ENCODE data around the gene NHLH2.

NHLH2 gene

GRCh38 chr1:115796036-115796435 is 44.9 kb downstream of the NHLH2 start:
- no peak overlapping the region for H3K4ac ChIP-seq (ENCODE audit: low read depth, low read length)
- no CpG with 5 or more reads among the region's 6 CpGs for WGBS (ENCODE audit: extremely low coverage, insufficient coverage, low lambda C conversion rate)
- H4K8ac ChIP-seq (ENCODE audit: low read depth, low read length) = no peak overlapping the region
- no peaks in the 10 kb centered on the region for H3K79me2 ChIP-seq (ENCODE audit: control insufficient read depth, insufficient read depth, low read length)
- H3K27me3 ChIP-seq (ENCODE audit: insufficient read depth, low read length, poor library complexity) = no peaks in the 10 kb centered on the region
- no peak overlapping the region for H3K4me2 ChIP-seq (ENCODE audit: low read length)
- H2AK5ac ChIP-seq (ENCODE audit: low read length) = no peak overlapping the region
- H3K36me3 ChIP-seq (ENCODE audit: control insufficient read depth, insufficient read depth, low read length) = no peaks in the 10 kb centered on the region
- H4K5ac ChIP-seq (ENCODE audit: low read length) = no peak overlapping the region
- no peak overlapping the region for H3K56ac ChIP-seq (ENCODE audit: low read length)
- H3K18ac ChIP-seq (ENCODE audit: low read length) = no peak overlapping the region
- no peaks in the 10 kb centered on the region for H3K79me1 ChIP-seq (ENCODE audit: low read length)
- peaks cover 11% of the 10 kb centered on the region for H3K4me1 ChIP-seq (ENCODE audit: control insufficient read depth, low read depth, low read length)
- no peak overlapping the region for H2BK5ac ChIP-seq (ENCODE audit: low read length)
- no peak overlapping the region for H3K27ac ChIP-seq (ENCODE audit: low read depth, low read length)
- no peak for DNase-seq
- no peak overlapping the region for H3K9ac ChIP-seq (ENCODE audit: low read length)
- H2BK120ac ChIP-seq (ENCODE audit: low read depth, low read length) = no peak overlapping the region
- no peak overlapping the region for H2BK15ac ChIP-seq (replicated peaks; ENCODE audit: low read depth)
- no peak overlapping the region for H3K4me3 ChIP-seq (ENCODE audit: low read length)
- no peak overlapping the region for H3K23ac ChIP-seq (ENCODE audit: low read length)

GRCh38 chr1:115794976-115795639 is 45.8 kb downstream of the NHLH2 start:
- Histone ChIP-seq H2BK15ac (replicated peaks; ENCODE audit: low read depth) (no peak overlapping the region), H3K4me2 (ENCODE audit: low read length) (no peak overlapping the region), H3K23ac (ENCODE audit: low read length) (no peak overlapping the region), H3K79me2 (ENCODE audit: control insufficient read depth, insufficient read depth, low read length) (no peaks in the 10 kb centered on the region), H3K56ac (ENCODE audit: low read length) (no peak overlapping the region), H3K18ac (ENCODE audit: low read length) (peak overlapping the region; percentile 86), H3K27me3 (ENCODE audit: insufficient read depth, low read length, poor library complexity) (no peaks in the 10 kb centered on the region), H2BK120ac (ENCODE audit: low read depth, low read length) (no peak overlapping the region), H3K4me3 (ENCODE audit: low read length) (no peak overlapping the region), H3K4ac (ENCODE audit: low read depth, low read length) (peak overlapping the region; percentile 60), H4K8ac (ENCODE audit: low read depth, low read length) (no peak overlapping the region), H2AK5ac (ENCODE audit: low read length) (no peak overlapping the region), H3K9ac (ENCODE audit: low read length) (no peak overlapping the region), H4K5ac (ENCODE audit: low read length) (no peak overlapping the region), H3K36me3 (ENCODE audit: control insufficient read depth, insufficient read depth, low read length) (no peaks in the 10 kb centered on the region), H3K4me1 (ENCODE audit: control insufficient read depth, low read depth, low read length) (peaks cover 14% of the 10 kb centered on the region), H3K27ac (ENCODE audit: low read depth, low read length) (no peak overlapping the region), H2BK5ac (ENCODE audit: low read length) (no peak overlapping the region), H3K79me1 (ENCODE audit: low read length) (no peaks in the 10 kb centered on the region)
- WGBS (ENCODE audit: extremely low coverage, insufficient coverage, low lambda C conversion rate) = no CpG with 5 or more reads among the region's 4 CpGs
- DNase-seq = no peak

- Histone ChIP-seq H3K27ac (ENCODE audit: low read depth, low read length) (no peak overlapping the region), H4K5ac (ENCODE audit: low read length) (no peak overlapping the region), H3K9ac (ENCODE audit: low read length) (no peak overlapping the region), H3K4me3 (ENCODE audit: low read length) (no peak overlapping the region), H3K56ac (ENCODE audit: low read length) (peak overlapping the region; percentile 26), H3K36me3 (ENCODE audit: control insufficient read depth, insufficient read depth, low read length) (no peaks in the 10 kb centered on the region), H2BK15ac (replicated peaks; ENCODE audit: low read depth) (no peak overlapping the region), H3K4ac (ENCODE audit: low read depth, low read length) (no peak overlapping the region), H3K4me2 (ENCODE audit: low read length) (no peak overlapping the region), H2AK5ac (ENCODE audit: low read length) (no peak overlapping the region), H2BK120ac (ENCODE audit: low read depth, low read length) (no peak overlapping the region), H3K18ac (ENCODE audit: low read length) (no peak overlapping the region), H3K4me1 (ENCODE audit: control insufficient read depth, low read depth, low read length) (peaks cover 16% of the 10 kb centered on the region), H2BK5ac (ENCODE audit: low read length) (no peak overlapping the region), H3K79me2 (ENCODE audit: control insufficient read depth, insufficient read depth, low read length) (no peaks in the 10 kb centered on the region), H3K23ac (ENCODE audit: low read length) (no peak overlapping the region), H3K79me1 (ENCODE audit: low read length) (no peaks in the 10 kb centered on the region), H4K8ac (ENCODE audit: low read depth, low read length) (no peak overlapping the region), H3K27me3 (ENCODE audit: insufficient read depth, low read length, poor library complexity) (no peaks in the 10 kb centered on the region)
- peak; percentile 73 for DNase-seq
- WGBS (ENCODE audit: extremely low coverage, insufficient coverage, low lambda C conversion rate) = no CpG with 5 or more reads among the region's 9 CpGs
These were observed 47.8 kb downstream of the NHLH2 start for GRCh38 chr1:115793162-115793561.

- Histone ChIP-seq H3K4ac (ENCODE audit: low read depth, low read length) (no peak overlapping the region), H3K79me2 (ENCODE audit: control insufficient read depth, insufficient read depth, low read length) (no peaks in the 10 kb centered on the region), H2AK5ac (ENCODE audit: low read length) (no peak overlapping the region), H3K27ac (ENCODE audit: low read depth, low read length) (no peak overlapping the region), H3K23ac (ENCODE audit: low read length) (no peak overlapping the region), H4K5ac (ENCODE audit: low read length) (no peak overlapping the region), H3K4me1 (ENCODE audit: control insufficient read depth, low read depth, low read length) (peaks cover 15% of the 10 kb centered on the region), H2BK120ac (ENCODE audit: low read depth, low read length) (no peak overlapping the region), H2BK5ac (ENCODE audit: low read length) (no peak overlapping the region), H4K8ac (ENCODE audit: low read depth, low read length) (no peak overlapping the region), H3K27me3 (ENCODE audit: insufficient read depth, low read length, poor library complexity) (no peaks in the 10 kb centered on the region), H2BK15ac (replicated peaks; ENCODE audit: low read depth) (no peak overlapping the region), H3K36me3 (ENCODE audit: control insufficient read depth, insufficient read depth, low read length) (no peaks in the 10 kb centered on the region), H3K4me2 (ENCODE audit: low read length) (no peak overlapping the region), H3K79me1 (ENCODE audit: low read length) (no peaks in the 10 kb centered on the region), H3K9ac (ENCODE audit: low read length) (no peak overlapping the region), H3K4me3 (ENCODE audit: low read length) (no peak overlapping the region), H3K18ac (ENCODE audit: low read length) (peak overlapping the region; percentile 18), H3K56ac (ENCODE audit: low read length) (no peak overlapping the region)
- WGBS (ENCODE audit: extremely low coverage, insufficient coverage, low lambda C conversion rate) = no CpG with 5 or more reads among the region's 3 CpGs
- DNase-seq = no peak
These were observed 49.1 kb downstream of the NHLH2 start for GRCh38 chr1:115791816-115792215.

GRCh38 chr1:115790846-115791245 is 50.1 kb downstream of the NHLH2 start:
- no peak overlapping the region for H3K4ac ChIP-seq (ENCODE audit: low read depth, low read length)
- H3K9ac ChIP-seq (ENCODE audit: low read length) = no peak overlapping the region
- peak; percentile 40 for DNase-seq
- peaks cover 14% of the 10 kb centered on the region for H3K4me1 ChIP-seq (ENCODE audit: control insufficient read depth, low read depth, low read length)
- H4K8ac ChIP-seq (ENCODE audit: low read depth, low read length) = no peak overlapping the region
- H2AK5ac ChIP-seq (ENCODE audit: low read length) = no peak overlapping the region
- H3K56ac ChIP-seq (ENCODE audit: low read length) = peak overlapping the region; percentile 35
- H3K27me3 ChIP-seq (ENCODE audit: insufficient read depth, low read length, poor library complexity) = no peaks in the 10 kb centered on the region
- no peak overlapping the region for H2BK120ac ChIP-seq (ENCODE audit: low read depth, low read length)
- H3K36me3 ChIP-seq (ENCODE audit: control insufficient read depth, insufficient read depth, low read length) = no peaks in the 10 kb centered on the region
- no peak overlapping the region for H4K5ac ChIP-seq (ENCODE audit: low read length)
- no peak overlapping the region for H3K4me3 ChIP-seq (ENCODE audit: low read length)
- WGBS (ENCODE audit: extremely low coverage, insufficient coverage, low lambda C conversion rate) = no CpG with 5 or more reads among the region's 6 CpGs
- no peak overlapping the region for H3K4me2 ChIP-seq (ENCODE audit: low read length)
- no peak overlapping the region for H2BK15ac ChIP-seq (replicated peaks; ENCODE audit: low read depth)
- peak overlapping the region; percentile 1 for H2BK5ac ChIP-seq (ENCODE audit: low read length)
- H3K27ac ChIP-seq (ENCODE audit: low read depth, low read length) = no peak overlapping the region
- H3K79me2 ChIP-seq (ENCODE audit: control insufficient read depth, insufficient read depth, low read length) = no peaks in the 10 kb centered on the region
- no peak overlapping the region for H3K23ac ChIP-seq (ENCODE audit: low read length)
- no peak overlapping the region for H3K18ac ChIP-seq (ENCODE audit: low read length)
- no peaks in the 10 kb centered on the region for H3K79me1 ChIP-seq (ENCODE audit: low read length)

GRCh38 chr1:115790356-115790755 is 50.6 kb downstream of the NHLH2 start:
- H3K27me3 ChIP-seq (ENCODE audit: insufficient read depth, low read length, poor library complexity) = no peaks in the 10 kb centered on the region
- no peak overlapping the region for H3K9ac ChIP-seq (ENCODE audit: low read length)
- H3K4me1 ChIP-seq (ENCODE audit: control insufficient read depth, low read depth, low read length) = peaks cover 14% of the 10 kb centered on the region
- H2AK5ac ChIP-seq (ENCODE audit: low read length) = no peak overlapping the region
- H3K23ac ChIP-seq (ENCODE audit: low read length) = no peak overlapping the region
- no peak overlapping the region for H4K5ac ChIP-seq (ENCODE audit: low read length)
- no peaks in the 10 kb centered on the region for H3K79me1 ChIP-seq (ENCODE audit: low read length)
- no peak overlapping the region for H4K8ac ChIP-seq (ENCODE audit: low read depth, low read length)
- H3K4ac ChIP-seq (ENCODE audit: low read depth, low read length) = no peak overlapping the region
- H2BK120ac ChIP-seq (ENCODE audit: low read depth, low read length) = no peak overlapping the region
- H3K4me2 ChIP-seq (ENCODE audit: low read length) = no peak overlapping the region
- no CpG with 5 or more reads among the region's 3 CpGs for WGBS (ENCODE audit: extremely low coverage, insufficient coverage, low lambda C conversion rate)
- H3K36me3 ChIP-seq (ENCODE audit: control insufficient read depth, insufficient read depth, low read length) = no peaks in the 10 kb centered on the region
- peak overlapping the region; percentile 47 for H3K27ac ChIP-seq (ENCODE audit: low read depth, low read length)
- no peak overlapping the region for H3K18ac ChIP-seq (ENCODE audit: low read length)
- H3K4me3 ChIP-seq (ENCODE audit: low read length) = no peak overlapping the region
- no peak overlapping the region for H3K56ac ChIP-seq (ENCODE audit: low read length)
- no peaks in the 10 kb centered on the region for H3K79me2 ChIP-seq (ENCODE audit: control insufficient read depth, insufficient read depth, low read length)
- H2BK15ac ChIP-seq (replicated peaks; ENCODE audit: low read depth) = no peak overlapping the region
- DNase-seq = peak; percentile 75
- H2BK5ac ChIP-seq (ENCODE audit: low read length) = no peak overlapping the region
